HG03520 (cell line): Measurements from ENCODE around the gene HHAT.

Experiments used
- ATAC-seq: cut with Tn5 transposase; IDR thresholded peaks from one replicate; pipeline ENCODE4 v1.9.1; 2021; ENCODE audit warnings: mild to moderate bottlenecking, moderate library complexity; ENCODE audit not compliant: unreplicated experiment

The HHAT gene

GRCh38 chr1:210437111-210437510 lies 108.4 kb downstream of the HHAT start:
- ATAC-seq: no peak

GRCh38 chr1:210437781-210438180 lies 109.1 kb downstream of the HHAT start:
- ATAC-seq: no peak

- ATAC-seq: no peak
These were observed 110.5 kb downstream of the HHAT start for GRCh38 chr1:210438928-210439841.

- no peak for ATAC-seq
These were observed 111.4 kb downstream of the HHAT start for GRCh38 chr1:210440081-210440480.

- no peak for ATAC-seq
These were observed 112.3 kb downstream of the HHAT start for GRCh38 chr1:210441028-210441427.

- no peak for ATAC-seq
These were observed 116.8 kb downstream of the HHAT start for GRCh38 chr1:210445485-210445884.

- no peak for ATAC-seq
These were observed 117.2 kb downstream of the HHAT start for GRCh38 chr1:210445931-210446330.

GRCh38 chr1:210446479-210446878 lies 117.8 kb downstream of the HHAT start:
- ATAC-seq: peak; percentile 83

GRCh38 chr1:210447456-210448057 lies 118.9 kb downstream of the HHAT start:
- no peak for ATAC-seq

GRCh38 chr1:210448297-210448892 lies 119.7 kb downstream of the HHAT start:
- ATAC-seq: no peak

GRCh38 chr1:210455840-210456603 lies 127.3 kb downstream of the HHAT start:
- no peak for ATAC-seq

- ATAC-seq: no peak
These were observed 128.1 kb downstream of the HHAT start for GRCh38 chr1:210456731-210457255.

- ATAC-seq: no peak
These were observed 128.9 kb downstream of the HHAT start for GRCh38 chr1:210457568-210457967.

GRCh38 chr1:210464519-210465039 lies 135.9 kb downstream of the HHAT start:
- ATAC-seq: no peak

- no peak for ATAC-seq
These were observed 136.4 kb downstream of the HHAT start for GRCh38 chr1:210465150-210465549.

GRCh38 chr1:210467440-210468043 lies 138.8 kb downstream of the HHAT start:
- ATAC-seq: no peak

GRCh38 chr1:210469441-210469840 lies 140.7 kb downstream of the HHAT start:
- no peak for ATAC-seq

- ATAC-seq: no peak
These were observed 146.6 kb downstream of the HHAT start for GRCh38 chr1:210475321-210475720.

GRCh38 chr1:210475806-210476205 lies 147.1 kb downstream of the HHAT start:
- ATAC-seq: no peak

GRCh38 chr1:210476730-210477129 lies 148.0 kb downstream of the HHAT start:
- no peak for ATAC-seq
